HG02840 (cell line): Measurements from ENCODE around the gene SMIM35.

ENCODE experiments used
- ATAC-seq: cut with Tn5 transposase; IDR thresholded peaks from one replicate; pipeline ENCODE4 v1.9.1; 2021; ENCODE audit warnings: mild to moderate bottlenecking, moderate library complexity, moderate number of reproducible peaks; ENCODE audit not compliant: unreplicated experiment, low FRiP score

The SMIM35 gene

GRCh38 chr11:117972044-117972443 is 114.7 kb downstream of the SMIM35 start:
- no peak for ATAC-seq

DNA sequence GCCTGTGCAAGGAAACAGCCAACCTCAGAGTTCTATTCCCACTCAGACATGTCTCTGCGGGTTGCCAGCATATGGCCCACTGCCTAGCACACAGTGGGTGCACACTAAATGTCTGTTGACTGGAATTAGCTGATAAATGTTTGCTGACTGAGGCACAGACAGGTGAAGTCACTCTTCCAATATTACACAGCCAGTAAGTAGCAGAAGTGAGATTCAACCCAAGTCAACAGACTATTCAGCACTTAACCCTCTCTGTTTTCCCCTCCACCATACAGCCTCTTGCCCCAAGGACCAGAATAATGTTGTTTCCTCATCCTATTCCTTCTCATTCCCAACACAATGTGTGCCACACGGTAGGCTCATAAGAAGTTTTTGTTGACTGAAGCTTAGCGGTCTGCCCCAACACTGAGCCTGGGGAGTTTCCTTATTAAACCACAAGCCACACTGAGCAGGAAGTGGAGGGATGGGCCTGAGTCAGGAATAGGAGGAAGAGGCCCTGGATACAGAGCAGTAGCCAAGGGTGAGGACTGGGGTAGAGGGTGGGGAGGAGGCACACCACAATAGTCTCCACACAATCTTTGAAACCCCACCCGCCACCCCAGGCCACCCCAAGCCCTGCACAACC is 116.3 kb downstream of the SMIM35 start:
- ATAC-seq = no peak

DNA sequence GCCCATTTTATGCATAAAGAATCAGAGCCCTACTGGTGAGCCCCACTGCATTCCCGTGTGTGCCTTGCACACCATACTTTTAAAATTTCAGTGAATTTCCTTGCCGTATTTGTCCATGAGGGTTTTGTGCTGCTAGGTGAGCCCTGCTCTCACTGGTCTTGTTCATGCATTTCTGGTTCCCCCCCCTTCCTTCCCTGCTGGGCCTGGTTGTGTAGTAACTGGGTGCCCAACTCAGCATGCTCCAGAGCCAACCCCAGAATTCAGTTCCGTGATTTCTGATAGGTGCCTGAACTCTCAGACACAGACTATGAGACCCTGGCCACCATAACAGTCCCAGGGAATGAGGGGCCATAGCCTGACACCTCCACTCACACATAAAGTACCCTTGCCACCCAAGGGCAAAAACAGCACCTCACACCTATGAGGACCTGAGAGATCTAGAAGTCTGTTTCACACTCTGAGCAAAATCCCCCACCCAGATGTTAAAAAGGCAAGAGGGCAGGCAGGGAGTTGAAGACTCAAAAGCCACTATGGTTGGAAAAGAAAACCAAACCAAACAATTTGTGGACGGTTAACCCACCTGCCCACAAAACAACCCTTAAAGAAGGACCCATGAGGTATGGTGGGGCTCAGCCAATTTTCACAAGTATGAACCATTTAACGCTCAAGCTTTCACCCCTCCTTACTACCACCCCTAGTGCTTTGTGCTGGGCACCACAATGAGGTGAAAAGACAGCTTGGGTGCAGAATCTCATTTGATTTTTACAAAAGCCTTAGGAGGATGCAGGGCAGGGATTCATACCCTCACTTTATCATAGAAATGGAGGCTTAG is 117.4 kb downstream of the SMIM35 start:
- ATAC-seq = no peak

DNA sequence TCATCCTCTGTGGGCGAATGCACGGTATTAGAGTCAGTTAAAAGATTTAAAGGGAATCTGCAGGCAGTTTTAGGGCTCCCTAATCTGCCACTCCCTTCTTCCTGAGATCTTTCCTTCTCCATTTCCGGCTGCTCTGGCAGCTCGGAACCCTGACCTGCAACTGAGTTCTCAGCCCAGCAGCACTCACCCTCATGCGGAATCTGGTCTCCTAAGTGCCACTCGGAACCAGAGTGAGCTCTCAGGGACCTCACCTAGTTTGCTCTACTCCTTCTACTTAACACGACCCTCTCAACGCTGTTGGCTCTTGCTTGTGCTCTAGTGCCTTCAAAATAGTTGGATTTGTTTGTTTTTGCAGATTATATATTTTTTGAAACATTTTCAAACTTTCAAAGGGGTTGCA is 119.9 kb downstream of the SMIM35 start:
- no peak for ATAC-seq

- no peak for ATAC-seq
Observed at GRCh38 chr11:117962826-117963225, 123.9 kb downstream of the SMIM35 start.

DNA sequence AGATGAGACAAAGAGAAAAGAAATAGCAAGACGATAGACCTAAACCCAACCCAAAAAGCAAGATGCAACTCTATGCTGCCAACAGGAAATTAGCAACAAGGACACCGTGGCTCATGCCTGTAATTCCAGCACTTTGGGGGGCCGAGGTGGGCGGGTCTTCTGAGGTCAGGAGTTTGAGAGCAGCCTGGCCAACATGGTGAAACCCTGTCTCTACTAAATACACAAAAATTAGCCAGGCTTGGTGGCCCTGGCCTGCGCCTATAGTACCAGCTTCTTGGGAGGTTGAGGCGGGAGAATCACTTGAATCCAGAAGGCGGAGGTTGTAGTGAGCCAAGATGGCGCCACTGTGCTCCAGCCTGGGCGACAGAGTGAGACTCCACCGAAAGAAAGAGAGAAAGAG is 124.9 kb downstream of the SMIM35 start:
- no peak for ATAC-seq

DNA sequence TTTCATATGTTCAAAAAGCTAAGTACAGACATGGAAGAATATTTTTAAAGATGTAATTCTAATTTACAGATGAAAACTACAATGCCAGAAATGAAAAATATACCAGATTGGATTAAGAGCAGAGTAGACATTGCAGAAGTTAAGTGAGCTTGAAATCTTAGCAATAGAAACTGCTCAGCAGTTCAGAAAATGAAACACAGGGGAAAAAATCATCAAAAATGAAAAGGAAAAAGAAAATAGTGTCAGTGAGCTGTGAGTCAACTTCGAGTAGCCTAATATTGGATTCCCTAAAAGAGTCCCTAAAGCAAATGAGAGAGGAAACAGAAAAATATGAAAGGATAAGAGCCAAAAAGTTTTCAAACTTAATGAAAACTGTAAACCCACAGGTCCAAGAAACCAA is 126.4 kb downstream of the SMIM35 start:
- no peak for ATAC-seq

- no peak for ATAC-seq
Observed at GRCh38 chr11:117959438-117960149, 127.2 kb downstream of the SMIM35 start.

DNA sequence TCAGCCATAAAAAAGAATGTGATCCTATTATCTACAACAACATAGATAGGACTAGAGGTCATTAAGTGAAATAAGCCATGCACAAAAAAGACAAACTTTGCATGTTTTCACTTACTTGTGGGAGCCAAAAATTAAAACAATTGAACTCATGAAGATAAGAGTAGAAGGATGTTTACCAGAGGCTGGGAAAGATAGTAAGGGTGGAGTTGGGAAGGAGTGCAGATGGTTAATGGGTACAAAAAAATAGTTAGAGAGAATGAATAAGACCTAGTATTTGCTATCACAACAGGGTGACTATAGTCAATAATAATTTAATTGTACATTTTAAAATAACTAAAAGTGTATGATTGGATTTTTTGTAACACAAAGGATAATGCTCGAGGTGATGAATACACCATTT is 127.8 kb downstream of the SMIM35 start:
- ATAC-seq = no peak
